Heart right ventricle (tissue), 16 donors: ENCODE results near the gene SAMMSON. TPM values are rescaled to one million over a fixed set of nuclear protein-coding genes. Genes with fewer than 3 reads are reported as not detected.

Experiments used
- ATAC-seq, 8 donors: fragments of 200-7000 bp; cut with Tn5 transposase; one replicate each; pipeline ENCODE4 v1.9.1; 2020; ENCODE audit warnings: mild to moderate bottlenecking in 8 of 8, moderate library complexity in 8 of 8, moderate number of reproducible peaks in 1 of 8
- DNase-seq, 2 donors: peaks; one replicate each; pipeline ENCODE4 v3.0.0-alpha.2; 2020
- H3K27ac ChIP-seq, 10 donors: fragments of 200-600 bp; sonication (generic) in 2 of 10; one replicate each; pipeline versions ENCODE4 v1.5.0 to v1.8.0; 2020 to 2022; ENCODE audit warnings: mild to moderate bottlenecking in 3 of 10
- H3K27me3 ChIP-seq, 7 donors: fragments of 200-600 bp; one replicate each; pipeline ENCODE4 v1.8.0; 2021 to 2022; ENCODE audit warnings: mild to moderate bottlenecking in 2 of 7
- H3K36me3 ChIP-seq, 9 donors: fragments of 200-600 bp; sonication (generic) in 1 of 9; one replicate each; pipeline versions ENCODE4 v1.5.0 to v1.8.0; 2020 to 2022; ENCODE audit warnings: mild to moderate bottlenecking in 2 of 9
- H3K4me1 ChIP-seq, 9 donors: fragments of 200-600 bp; sonication (generic) in 1 of 9; one replicate each; pipeline versions ENCODE4 v1.5.0 to v1.8.0; 2020 to 2022; ENCODE audit warnings: mild to moderate bottlenecking in 4 of 9
- H3K4me3 ChIP-seq, 10 donors: fragments of 200-600 bp; sonication (generic) in 2 of 10; one replicate each; pipeline versions ENCODE4 v1.5.0 to v1.8.0; 2020 to 2022; ENCODE audit warnings: mild to moderate bottlenecking in 7 of 10, moderate library complexity in 2 of 10
- H3K9me3 ChIP-seq, 11 donors: fragments of 200-600 bp in 10 of 11; sonication (generic) in 2 of 11; one replicate each; pipeline versions ENCODE4 v1.5.0 to v1.8.0; 2013 to 2022; ENCODE audit warnings: mild to moderate bottlenecking in 2 of 11, control low read depth in 1 of 11, moderate library complexity in 1 of 11
- WGBS, 2 donors: extraction: QIAGEN DNeasy Blood & Tissue Kit; methylation state at CpG; one replicate each; pipeline ENCODE4 v1.1.7; 2013; ENCODE audit warnings: inconsistent platforms in 1 of 2; 5-methylcytosine and 5-hydroxymethylcytosine counted together
- intact Hi-C, 10 donors: fragments of 100-400 bp; cut with DNase I; formaldehyde crosslinking; loops; one replicate each; pipeline versions ENCODE4 v1.11.1 to v1.14.2; 2022
- polyA plus RNA-seq, 2 donors: library from polyadenylated mRNA; stranded (reverse); fragments of 200-250 nt; gene quantifications; one replicate each; pipeline ENCODE4 v1.2.3, GENCODE V29; 2013
- total RNA-seq, 10 donors: library from RNA; stranded (reverse); fragmentation: NEBNext Ultra II Directional in 3 of 10; extraction: Animal tissue kit (Norgen Biotek cat#: 25700) in 3 of 10; gene quantifications; one replicate each; pipeline versions ENCODE4 v1.2.1 to v1.2.4, GENCODE V29; 2021 to 2023
- TF ChIP-seq, protein P1 (sequence below), 9 donors: fragments of 200-600 bp; sonication (generic) in 2 of 9; IDR thresholded peaks; one replicate each; pipeline versions ENCODE4 v1.5.0 to v1.8.0; 2021 to 2022; ENCODE audit warnings: antibody characterized with exemption in 9 of 9, mild to moderate bottlenecking in 5 of 9, moderate library complexity in 1 of 9
- donor health status: Arrhythmogenic right ventricular cardiomyopathy.
- donor health status: ischemic (EF 13 %, LVEDD 7.1; RV severe dilation, severe dysfunction).
- donor health status: healthy with polysubstance abuse.
- donor health status: DM: no; HTN: yes; CAD: no.
- donor health status: DM: no; HTN: no; CAD: no.
- donor health status: ischemic (EF 25% LVEDD 6.9; RV normal size, moderate dysfunction).
- donor health status: ischemic (EF 25% LVEDD 5.7; RV mildly dilated, moderate dysfunction).
- donor health status: healthy.
- donor health status: DM: yes; HTN: yes; CAD: no.
- donor health status: Ischemic cardiomyopathy.
- donor health status: ischemic (EF 35%, LVEDD 5.7; RV mildly dilated, moderate dysfunction).
- donor health status: nonischemic (EF 11% LVEDD 7.7; RV severe dilation, severe dysfunction).
- donor health status: DM: yes; HTN: yes; CAD: no.
- donor health status: PGD.
- donor health status: ischemic (EF 29% LVEDD 5.4; RV normal size, mild dysfunction).
- donor health status: nonischemic (EF 23%, LVEDD 6.1; RV moderate dilation, normal function).

The SAMMSON gene
- total and polyA plus RNA-seq, 12 donors: 0.32 TPM; not detected in 11

- WGBS, 2 donors: 40 to 44% methylated on average over 3 of the region's 3 CpGs
- DNase-seq (no peak), ATAC-seq (peak in 4 of 8 donors; percentile 22 to 55 (median 30))
- Histone ChIP-seq H3K36me3 (no peaks in the 10 kb centered on the region), H3K27ac (peak overlapping the region in 5 of 10 donors; percentile 7 to 23 (median 18)), H3K4me3 (peak overlapping the region in 8 of 10 donors; percentile 4 to 44 (median 33)), H3K27me3 (peaks cover 0 to 5% (median 0%) of the 10 kb centered on the region in 7 donors), H3K4me1 (peaks cover 0 to 10% (median 0%) of the 10 kb centered on the region in 9 donors), H3K9me3 (peaks cover 0 to 10% (median 0%) of the 10 kb centered on the region in 11 donors)
- intact Hi-C loops: no loop called here
- TF ChIP-seq, protein P1, sequence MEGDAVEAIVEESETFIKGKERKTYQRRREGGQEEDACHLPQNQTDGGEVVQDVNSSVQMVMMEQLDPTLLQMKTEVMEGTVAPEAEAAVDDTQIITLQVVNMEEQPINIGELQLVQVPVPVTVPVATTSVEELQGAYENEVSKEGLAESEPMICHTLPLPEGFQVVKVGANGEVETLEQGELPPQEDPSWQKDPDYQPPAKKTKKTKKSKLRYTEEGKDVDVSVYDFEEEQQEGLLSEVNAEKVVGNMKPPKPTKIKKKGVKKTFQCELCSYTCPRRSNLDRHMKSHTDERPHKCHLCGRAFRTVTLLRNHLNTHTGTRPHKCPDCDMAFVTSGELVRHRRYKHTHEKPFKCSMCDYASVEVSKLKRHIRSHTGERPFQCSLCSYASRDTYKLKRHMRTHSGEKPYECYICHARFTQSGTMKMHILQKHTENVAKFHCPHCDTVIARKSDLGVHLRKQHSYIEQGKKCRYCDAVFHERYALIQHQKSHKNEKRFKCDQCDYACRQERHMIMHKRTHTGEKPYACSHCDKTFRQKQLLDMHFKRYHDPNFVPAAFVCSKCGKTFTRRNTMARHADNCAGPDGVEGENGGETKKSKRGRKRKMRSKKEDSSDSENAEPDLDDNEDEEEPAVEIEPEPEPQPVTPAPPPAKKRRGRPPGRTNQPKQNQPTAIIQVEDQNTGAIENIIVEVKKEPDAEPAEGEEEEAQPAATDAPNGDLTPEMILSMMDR (IDR thresholded peaks at IDR 0.05): no peak
Observed at GRCh38 chr3:69998759-69999139, 784 bp upstream of the SAMMSON start.

GRCh38 chr3:70000028-70000410 lies 486 bp downstream of the SAMMSON start:
- TF ChIP-seq, protein P1 (IDR thresholded peaks at IDR 0.05): no peak
- DNase-seq (no peak), ATAC-seq (no peak)
- Histone ChIP-seq H3K27ac (no peak overlapping the region), H3K36me3 (no peaks in the 10 kb centered on the region), H3K4me3 (peak overlapping the region in 1 of 10 donors; percentile 44), H3K27me3 (no peaks in the 10 kb centered on the region), H3K9me3 (peaks cover 0 to 10% (median 0%) of the 10 kb centered on the region in 11 donors), H3K4me1 (peaks cover 0 to 10% (median 0%) of the 10 kb centered on the region in 9 donors)
- 82 to 86% methylated on average over 15 of the region's 15 CpGs for WGBS, 2 donors
- intact Hi-C loops: no loop called here

DNA sequence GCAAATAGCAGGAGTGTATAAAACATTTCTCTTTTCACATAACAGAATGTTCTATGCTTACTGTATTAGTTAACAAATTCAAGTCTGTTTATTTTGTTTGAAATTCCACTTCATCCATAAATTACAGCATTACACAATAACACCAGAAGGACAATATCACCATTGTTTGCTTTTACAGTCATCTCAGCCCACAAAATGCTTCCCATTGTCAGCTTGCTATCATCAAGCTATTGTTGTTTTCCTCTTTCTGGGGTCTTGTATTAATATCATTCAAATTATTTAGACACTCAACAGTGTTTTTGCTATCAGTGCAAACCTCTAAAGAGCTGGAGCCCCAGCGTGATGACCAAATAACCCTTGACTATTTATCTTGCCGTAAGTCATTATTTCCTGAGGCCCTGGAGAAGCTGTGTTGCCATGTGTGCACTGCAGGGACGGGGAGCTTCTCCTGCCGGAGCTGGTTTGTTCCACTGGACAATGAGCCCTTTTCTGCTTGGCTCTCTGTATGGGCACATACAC lies 1.1 kb downstream of the SAMMSON start:
- Histone ChIP-seq H3K9me3 (peaks cover 0 to 10% (median 0%) of the 10 kb centered on the region in 11 donors), H3K27me3 (no peaks in the 10 kb centered on the region), H3K4me3 (no peak overlapping the region), H3K36me3 (no peaks in the 10 kb centered on the region), H3K27ac (no peak overlapping the region), H3K4me1 (peaks cover 0 to 10% (median 0%) of the 10 kb centered on the region in 9 donors)
- TF ChIP-seq, protein P1 (IDR thresholded peaks at IDR 0.05): no peak
- 39 to 64% methylated on average over 4 of the region's 4 CpGs for WGBS, 2 donors
- ATAC-seq (no peak), DNase-seq (no peak)
- intact Hi-C loops: no loop called here

- Histone ChIP-seq H3K9me3 (peaks cover 0 to 19% (median 0%) of the 10 kb centered on the region in 11 donors), H3K4me3 (no peak overlapping the region), H3K27me3 (no peaks in the 10 kb centered on the region), H3K4me1 (peaks cover 0 to 8% (median 0%) of the 10 kb centered on the region in 9 donors), H3K27ac (no peak overlapping the region), H3K36me3 (no peaks in the 10 kb centered on the region)
- TF ChIP-seq, protein P1 (IDR thresholded peaks at IDR 0.05): no peak
- intact Hi-C loops: no loop called here
- ATAC-seq (no peak), DNase-seq (no peak)
Observed at GRCh38 chr3:70003119-70003518, 3.6 kb downstream of the SAMMSON start.
